Measurements from ENCODE around the gene ZNF530.

DNA sequence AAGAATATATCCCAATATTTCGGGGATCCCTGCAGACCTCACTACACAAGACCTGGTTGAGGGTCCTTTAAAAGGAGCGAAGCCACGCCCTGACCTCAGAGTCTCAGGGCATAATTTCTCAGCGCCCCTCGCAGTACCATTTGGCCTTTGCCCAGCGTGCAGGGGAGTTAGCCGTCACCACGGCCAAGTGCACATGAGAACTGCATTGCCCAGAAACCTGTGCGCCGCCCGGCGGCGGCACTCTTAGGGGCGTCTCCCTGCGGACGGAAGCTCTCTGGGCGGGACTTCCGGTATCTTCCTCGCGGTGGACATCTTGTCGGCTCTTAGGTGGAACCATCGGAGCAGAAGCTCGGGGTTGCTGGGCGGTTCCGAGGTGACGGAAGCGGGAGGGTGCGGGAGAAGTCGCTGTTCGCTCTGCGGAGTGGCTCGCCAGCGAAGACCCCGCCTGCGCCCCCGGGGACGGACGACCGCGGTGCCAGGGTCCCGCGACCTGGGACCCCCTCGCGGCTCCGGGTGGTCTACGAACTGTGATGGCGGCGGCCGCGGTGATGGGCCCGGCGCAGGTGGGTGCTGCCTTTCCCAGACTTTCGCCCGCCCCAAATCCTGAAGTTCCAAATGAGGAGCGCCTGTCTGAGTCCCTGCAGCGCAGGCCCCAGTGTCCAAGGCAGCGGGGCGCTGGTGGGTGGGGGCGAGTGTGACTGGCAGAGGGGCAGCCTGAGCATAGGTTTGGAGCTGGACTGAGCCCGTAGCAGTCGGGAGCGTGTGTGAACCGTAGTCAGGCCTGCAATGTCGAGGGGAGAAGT is 14.5 kb downstream of the ZNF530 start, which contains the start of gene ZNF134:
- TF ChIP-seq, protein P1, sequence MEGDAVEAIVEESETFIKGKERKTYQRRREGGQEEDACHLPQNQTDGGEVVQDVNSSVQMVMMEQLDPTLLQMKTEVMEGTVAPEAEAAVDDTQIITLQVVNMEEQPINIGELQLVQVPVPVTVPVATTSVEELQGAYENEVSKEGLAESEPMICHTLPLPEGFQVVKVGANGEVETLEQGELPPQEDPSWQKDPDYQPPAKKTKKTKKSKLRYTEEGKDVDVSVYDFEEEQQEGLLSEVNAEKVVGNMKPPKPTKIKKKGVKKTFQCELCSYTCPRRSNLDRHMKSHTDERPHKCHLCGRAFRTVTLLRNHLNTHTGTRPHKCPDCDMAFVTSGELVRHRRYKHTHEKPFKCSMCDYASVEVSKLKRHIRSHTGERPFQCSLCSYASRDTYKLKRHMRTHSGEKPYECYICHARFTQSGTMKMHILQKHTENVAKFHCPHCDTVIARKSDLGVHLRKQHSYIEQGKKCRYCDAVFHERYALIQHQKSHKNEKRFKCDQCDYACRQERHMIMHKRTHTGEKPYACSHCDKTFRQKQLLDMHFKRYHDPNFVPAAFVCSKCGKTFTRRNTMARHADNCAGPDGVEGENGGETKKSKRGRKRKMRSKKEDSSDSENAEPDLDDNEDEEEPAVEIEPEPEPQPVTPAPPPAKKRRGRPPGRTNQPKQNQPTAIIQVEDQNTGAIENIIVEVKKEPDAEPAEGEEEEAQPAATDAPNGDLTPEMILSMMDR (IDR thresholded peaks at IDR 0.05) = no peak
- no peak for TF ChIP-seq ZFX (IDR thresholded peaks at IDR 0.05; ENCODE audit: borderline replicate concordance)
